GM19455 (cell line): ENCODE results near the gene C9orf43.
A peak's percentile ranks its signal among the peaks of the same experiment; 100 is the strongest.
"Not testable (repeated sequence)": the region's sequence is repeated elsewhere in the genome, so short reads cannot be mapped to it uniquely, and the experiment has no call there.

Source experiments
- ATAC-seq: cut with Tn5 transposase; IDR thresholded peaks from one replicate; pipeline ENCODE4 v1.9.1; 2021; ENCODE audit not compliant: unreplicated experiment

Gene C9orf43

DNA sequence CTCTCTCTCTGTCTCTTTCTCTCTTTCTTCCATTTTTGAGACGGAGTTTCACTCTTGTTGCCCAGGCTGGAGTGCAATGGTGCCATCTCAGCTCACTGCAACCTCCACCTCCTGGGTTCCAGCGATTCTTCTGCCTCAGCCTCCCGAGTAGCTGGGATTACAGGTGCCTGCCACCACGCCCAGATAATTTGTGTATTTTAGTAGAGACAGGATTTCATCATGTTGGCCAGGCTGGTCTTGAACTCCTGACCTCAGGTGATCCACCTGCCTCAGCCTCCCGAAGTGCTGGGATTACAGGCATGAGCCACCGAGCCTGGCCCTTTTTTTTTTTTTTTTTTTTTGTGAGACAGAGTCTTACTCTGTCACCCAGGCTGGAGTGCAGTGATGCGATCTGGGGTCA lies 29.1 kb upstream of the C9orf43 start:
- not testable (repeated sequence) for ATAC-seq

DNA sequence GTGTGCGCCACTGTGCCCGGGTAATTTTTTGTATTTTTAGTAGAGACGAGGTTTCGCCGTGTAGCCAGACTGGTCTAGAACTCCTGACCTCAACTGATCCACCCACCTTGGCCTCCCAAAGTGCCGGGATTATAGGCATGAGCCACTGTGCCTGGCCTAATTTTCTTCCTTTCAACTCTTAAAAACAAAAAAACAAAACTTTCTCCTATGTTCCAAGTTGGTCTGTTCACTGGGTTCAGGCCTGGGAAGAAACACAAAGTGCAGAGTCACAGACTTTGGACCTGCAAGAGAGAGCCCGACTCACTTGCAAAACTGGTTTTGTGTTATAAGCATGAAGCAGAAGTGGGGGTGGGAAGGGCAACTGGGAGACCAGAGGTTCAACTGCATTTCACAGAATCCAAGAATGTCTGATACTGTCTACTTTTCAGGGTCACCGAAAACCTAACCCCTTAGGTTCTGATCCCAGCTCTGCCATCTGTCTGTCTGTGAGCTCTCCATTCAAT lies 28.6 kb upstream of the C9orf43 start:
- no peak for ATAC-seq

GRCh38 chr9:113386571-113387393 lies 23.8 kb upstream of the C9orf43 start:
- no peak for ATAC-seq

- ATAC-seq = no peak
Observed at GRCh38 chr9:113387560-113388230, 22.9 kb upstream of the C9orf43 start.

DNA sequence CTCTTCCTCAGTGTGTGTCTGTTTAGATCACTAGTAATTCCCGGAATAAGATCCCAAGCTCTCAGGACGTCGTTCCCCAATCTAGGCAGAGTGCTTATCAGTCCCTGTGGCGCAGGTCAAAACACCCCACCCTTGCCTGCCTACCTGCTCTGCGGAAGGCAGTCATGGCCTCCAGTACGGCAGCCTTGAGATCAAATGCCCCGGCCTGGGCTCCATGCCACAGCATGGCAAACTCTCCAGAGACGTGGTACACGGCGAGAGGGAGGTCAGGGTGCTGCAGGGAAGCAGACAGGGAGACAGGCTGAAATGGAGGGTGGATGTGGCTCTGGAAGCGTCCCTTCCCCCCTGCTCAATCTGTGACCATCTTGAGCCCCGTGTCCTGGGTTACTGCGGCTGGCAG lies 21.7 kb upstream of the C9orf43 start:
- no peak for ATAC-seq

DNA sequence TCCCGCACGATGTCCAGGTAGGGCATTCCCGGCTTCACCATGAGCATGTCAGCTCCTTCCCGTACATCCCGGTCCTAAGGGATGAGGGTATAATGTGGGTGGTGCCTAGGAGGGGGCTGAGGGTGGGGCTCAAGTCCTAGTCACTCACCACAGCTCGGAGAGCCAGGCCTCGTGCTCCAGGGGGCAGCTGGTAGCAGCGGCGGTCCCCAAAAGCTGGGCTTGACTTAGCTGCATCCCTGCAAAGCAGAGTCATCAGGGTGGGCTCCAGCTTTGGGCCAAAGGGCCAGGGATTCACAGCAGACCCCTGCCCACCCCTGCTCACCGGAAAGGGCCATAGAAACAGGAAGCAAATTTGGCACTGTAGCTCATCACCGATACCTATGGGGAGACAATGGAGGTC lies 21.1 kb upstream of the C9orf43 start:
- no peak for ATAC-seq

DNA sequence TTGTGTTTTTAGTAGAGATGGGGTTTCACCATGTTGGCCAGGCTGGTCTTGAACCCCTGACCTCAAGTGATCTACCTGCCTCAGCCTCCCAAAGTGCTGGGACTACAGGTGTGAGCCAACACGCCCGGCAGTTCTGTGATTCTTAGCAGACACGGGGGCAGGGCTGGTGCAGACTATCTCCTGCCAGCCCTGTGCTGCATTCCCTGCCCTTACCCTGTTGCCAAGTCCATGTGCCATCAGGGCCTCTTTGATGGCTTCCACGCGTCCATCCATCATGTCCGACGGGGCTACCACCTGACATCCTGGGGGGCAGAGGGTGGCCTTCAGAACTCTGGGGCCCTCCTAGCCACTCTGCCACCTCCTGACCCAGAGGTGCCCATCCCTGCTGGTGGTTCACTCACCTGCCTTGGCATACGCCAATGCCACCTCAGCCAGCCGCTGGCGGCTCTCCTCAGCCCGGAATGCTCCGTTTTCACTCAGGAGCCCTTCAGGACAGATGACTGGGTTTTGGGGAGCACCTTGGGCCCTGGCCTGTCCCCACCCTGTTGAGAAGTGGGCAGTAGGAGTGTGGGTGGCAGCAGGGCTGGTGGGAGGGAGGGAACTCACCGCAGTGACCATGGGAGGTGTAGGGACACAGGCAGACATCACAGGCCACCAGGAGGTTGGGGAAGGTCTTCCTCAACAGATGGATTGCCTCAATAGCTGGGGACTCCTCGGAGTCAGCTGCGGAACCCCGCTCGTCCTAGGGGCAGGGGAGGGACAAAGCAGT lies 20.2 kb upstream of the C9orf43 start:
- no peak for ATAC-seq

GRCh38 chr9:113391917-113392316 lies 18.6 kb upstream of the C9orf43 start:
- no peak for ATAC-seq

- ATAC-seq = no peak
Observed at GRCh38 chr9:113393281-113393680, 17.3 kb upstream of the C9orf43 start.

GRCh38 chr9:113395000-113395861 lies 15.3 kb upstream of the C9orf43 start:
- ATAC-seq = no peak

GRCh38 chr9:113397203-113397631 lies 13.3 kb upstream of the C9orf43 start:
- ATAC-seq = no peak

DNA sequence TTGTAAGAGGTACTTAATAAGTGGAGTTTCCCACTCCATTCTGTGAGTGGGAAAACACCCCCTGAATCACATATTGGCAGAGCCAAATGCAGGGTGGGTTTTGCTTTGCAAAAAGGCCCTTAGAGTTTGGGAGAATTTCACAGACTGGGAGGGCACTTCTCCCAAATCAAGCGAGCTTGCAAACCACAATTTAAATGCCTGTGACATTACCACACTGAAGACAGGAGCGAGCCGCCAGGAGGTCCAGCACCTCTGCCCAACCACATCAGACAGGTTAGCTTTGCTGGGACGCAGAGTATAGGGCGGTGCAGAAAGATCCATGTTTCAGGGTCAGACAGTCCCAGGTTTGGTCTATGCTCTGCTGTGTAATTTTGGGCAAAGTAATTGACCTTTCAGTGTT lies 11.8 kb upstream of the C9orf43 start:
- ATAC-seq = no peak

DNA sequence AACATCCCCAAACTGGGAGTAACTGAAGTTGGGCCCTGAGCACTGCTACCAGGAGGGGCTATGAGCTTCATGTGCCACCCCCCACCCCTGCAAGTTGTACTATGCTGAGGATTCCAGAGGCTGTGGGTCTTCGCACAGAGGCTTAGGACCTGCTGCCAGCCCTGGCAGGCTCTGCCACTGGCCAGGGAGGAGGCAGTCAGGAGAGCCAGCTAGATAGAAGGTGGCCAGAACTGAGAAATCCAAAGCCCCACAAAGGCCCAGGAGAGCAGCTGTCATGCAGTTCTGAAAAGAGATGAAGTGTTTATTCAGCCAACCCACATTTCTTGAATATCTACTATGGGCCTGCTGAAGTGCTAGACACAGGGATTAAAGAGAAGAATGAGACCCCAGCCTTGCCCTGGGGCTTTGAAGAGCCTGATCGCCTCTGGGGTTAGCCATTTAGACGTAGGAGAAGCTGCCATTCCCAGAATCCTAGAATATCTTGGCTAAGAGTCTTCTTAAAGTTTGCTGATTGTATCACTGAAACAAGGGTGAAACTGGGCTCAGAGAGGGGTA lies 10.8 kb upstream of the C9orf43 start:
- ATAC-seq = no peak

- peak; percentile 97 for ATAC-seq
Observed at GRCh38 chr9:113401027-113401792, 9.3 kb upstream of the C9orf43 start, which contains the start of gene ALAD. Gene ALAD, minus strand, starts transcription at chr9:113401284. Its CDS starts 7,725 bp downstream, at chr9:113393559.

GRCh38 chr9:113403646-113404045 lies 6.9 kb upstream of the C9orf43 start:
- no peak for ATAC-seq

- ATAC-seq = not testable (repeated sequence)
Observed at GRCh38 chr9:113406353-113406752, 4.2 kb upstream of the C9orf43 start.

DNA sequence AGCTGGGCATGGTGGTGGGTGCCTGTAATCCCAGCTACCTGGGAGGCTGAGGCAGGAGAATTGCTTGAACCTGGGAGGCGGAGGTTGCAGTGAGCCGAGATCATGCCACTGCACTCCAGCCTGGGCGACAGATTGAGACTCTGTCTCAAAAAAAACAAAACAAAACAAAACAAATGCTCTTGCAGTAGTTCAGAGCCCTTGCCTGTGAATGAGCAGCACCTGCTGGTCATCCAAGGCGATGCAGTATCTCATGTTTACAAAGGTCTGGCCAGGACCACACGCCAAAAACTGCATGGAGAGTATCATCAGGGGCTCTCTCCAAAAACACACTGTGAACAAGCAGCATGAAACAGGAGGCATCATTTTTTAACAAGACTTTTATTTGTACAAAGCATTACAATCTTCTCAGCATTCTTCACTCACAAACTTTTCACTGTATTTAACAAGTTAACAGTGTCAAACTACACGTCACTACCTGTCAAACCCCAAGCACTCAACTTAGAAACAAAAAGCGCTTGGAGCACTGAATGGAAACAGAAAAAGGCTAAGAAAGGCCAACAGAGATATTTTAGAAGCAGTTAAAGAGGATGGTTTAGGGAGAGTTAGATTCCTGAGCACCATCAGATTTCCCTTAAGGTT lies 3.6 kb upstream of the C9orf43 start:
- ATAC-seq = peak; percentile 32

DNA sequence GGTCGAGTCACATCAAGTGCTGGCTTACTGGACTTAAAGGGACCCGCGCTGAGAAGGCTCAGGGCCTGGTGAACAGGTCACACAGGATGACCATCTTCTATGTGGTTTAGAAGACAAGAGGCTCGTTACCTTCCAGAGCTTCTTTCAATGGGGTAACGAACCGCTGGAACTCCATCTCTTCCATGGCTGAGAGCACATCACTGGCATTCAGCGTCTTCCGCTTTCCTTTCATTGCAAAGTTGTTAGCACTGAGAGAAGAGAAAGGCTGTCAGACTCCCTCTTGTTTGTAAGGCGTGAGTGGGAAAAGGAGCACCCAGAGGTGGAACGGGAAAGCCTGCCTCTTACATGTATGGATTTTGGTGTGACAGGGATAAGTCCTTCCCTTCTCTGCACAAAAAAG lies 1.1 kb upstream of the C9orf43 start:
- ATAC-seq = no peak

DNA sequence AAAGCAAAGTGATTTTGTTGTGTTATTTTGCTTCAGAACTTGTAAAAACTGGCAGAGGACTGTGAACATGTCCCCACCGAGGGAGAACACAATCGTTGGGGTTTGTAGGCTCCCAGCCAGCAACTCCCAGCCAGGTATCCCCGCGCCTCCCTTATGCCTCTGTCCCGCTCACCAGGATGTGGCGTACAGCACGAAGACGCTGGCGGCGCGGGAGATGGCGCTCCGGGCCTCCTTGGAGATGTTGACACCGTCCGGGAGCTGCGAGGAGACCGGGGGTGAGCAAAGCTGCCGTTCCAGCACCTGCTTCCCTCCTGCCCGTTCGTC lies 702 bp upstream of the C9orf43 start:
- ATAC-seq = peak; percentile 12
